Measurements from ENCODE around the gene NFATC2. TPM values are rescaled to one million over a fixed set of nuclear protein-coding genes. Genes with fewer than 3 reads are reported as not detected.

Gene NFATC2
- total RNA-seq, 2 donors from 2014 or later, result 11.9 to 24.5 TPM

GRCh38 chr20:51425347-51426106, 117.0 kb downstream of the NFATC2 start:
- no peaks in the 10 kb centered on the region for H3K9me3 ChIP-seq
- no peak overlapping the region for H3K4me3 ChIP-seq
- no peak overlapping the region for H3K27ac ChIP-seq
- TF ChIP-seq, protein P1, sequence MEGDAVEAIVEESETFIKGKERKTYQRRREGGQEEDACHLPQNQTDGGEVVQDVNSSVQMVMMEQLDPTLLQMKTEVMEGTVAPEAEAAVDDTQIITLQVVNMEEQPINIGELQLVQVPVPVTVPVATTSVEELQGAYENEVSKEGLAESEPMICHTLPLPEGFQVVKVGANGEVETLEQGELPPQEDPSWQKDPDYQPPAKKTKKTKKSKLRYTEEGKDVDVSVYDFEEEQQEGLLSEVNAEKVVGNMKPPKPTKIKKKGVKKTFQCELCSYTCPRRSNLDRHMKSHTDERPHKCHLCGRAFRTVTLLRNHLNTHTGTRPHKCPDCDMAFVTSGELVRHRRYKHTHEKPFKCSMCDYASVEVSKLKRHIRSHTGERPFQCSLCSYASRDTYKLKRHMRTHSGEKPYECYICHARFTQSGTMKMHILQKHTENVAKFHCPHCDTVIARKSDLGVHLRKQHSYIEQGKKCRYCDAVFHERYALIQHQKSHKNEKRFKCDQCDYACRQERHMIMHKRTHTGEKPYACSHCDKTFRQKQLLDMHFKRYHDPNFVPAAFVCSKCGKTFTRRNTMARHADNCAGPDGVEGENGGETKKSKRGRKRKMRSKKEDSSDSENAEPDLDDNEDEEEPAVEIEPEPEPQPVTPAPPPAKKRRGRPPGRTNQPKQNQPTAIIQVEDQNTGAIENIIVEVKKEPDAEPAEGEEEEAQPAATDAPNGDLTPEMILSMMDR (IDR thresholded peaks at IDR 0.05), result no peak
- no peaks in the 10 kb centered on the region for H3K27me3 ChIP-seq (replicated peaks; ENCODE audit: insufficient read depth)
- ATAC-seq (ENCODE audit: insufficient number of reproducible peaks, low FRiP score, low read depth), result no peak
- no peak for DNase-seq (ENCODE audit: low spot score)
- peaks cover 11 to 32% of the 10 kb centered on the region in 2 donors for H3K4me1 ChIP-seq (ENCODE audit: control insufficient read depth in 1 of 2, low read depth in 2 of 2)
- H3K36me3 ChIP-seq, result no peaks in the 10 kb centered on the region

DNA sequence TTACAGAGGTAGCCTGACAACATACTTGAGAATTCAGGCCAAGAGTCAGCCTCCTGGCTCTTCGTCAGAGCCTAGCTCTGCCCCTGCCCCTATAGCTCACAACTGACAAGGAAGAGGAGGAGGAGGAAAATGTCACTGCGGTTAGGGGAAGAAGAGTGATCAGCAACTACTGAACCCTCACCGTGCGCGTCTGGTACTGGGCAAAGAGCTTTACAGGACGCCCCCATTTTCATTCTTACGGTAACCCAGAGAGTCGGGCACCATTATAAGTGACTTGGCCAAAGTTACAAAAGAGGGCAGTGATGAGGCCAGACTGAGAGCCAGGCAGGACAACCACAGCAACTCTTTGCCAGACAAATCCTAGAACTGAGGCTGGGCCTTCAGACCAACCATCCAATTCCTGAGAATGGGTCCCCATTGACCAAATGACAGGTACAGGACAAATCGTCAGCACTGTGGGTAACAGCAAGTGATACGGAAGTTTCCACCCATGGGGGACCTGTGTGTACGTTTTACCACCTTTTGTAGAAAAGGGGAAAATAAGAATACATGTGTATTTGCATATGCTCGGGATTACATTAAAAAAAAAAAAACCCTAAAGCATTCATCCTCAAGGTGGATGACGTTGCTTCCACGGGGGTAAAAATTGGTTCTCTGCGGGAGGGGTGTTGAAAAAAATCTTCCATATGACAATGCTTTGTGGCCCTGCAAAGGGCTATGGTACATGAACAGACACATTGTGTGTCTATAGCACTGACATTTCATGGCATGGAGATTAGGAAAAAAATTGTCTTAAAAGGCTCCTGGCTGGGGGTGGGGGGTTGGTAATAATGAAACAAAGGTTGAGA, 118.0 kb downstream of the NFATC2 start:
- no peak for DNase-seq (ENCODE audit: low spot score)
- H3K4me1 ChIP-seq (ENCODE audit: control insufficient read depth in 1 of 2, low read depth in 2 of 2), result peaks cover 11 to 32% of the 10 kb centered on the region in 2 donors
- H3K36me3 ChIP-seq, result no peaks in the 10 kb centered on the region
- H3K4me3 ChIP-seq, result no peak overlapping the region
- ATAC-seq (ENCODE audit: insufficient number of reproducible peaks, low FRiP score, low read depth), result no peak
- TF ChIP-seq, protein P1 (IDR thresholded peaks at IDR 0.05), result no peak
- no peaks in the 10 kb centered on the region for H3K9me3 ChIP-seq
- no peaks in the 10 kb centered on the region for H3K27me3 ChIP-seq (replicated peaks; ENCODE audit: insufficient read depth)
- H3K27ac ChIP-seq, result no peak overlapping the region

GRCh38 chr20:51423810-51424209, 118.7 kb downstream of the NFATC2 start:
- DNase-seq (ENCODE audit: low spot score) (no peak), ATAC-seq (ENCODE audit: insufficient number of reproducible peaks, low FRiP score, low read depth) (no peak)
- Histone ChIP-seq H3K4me1 (ENCODE audit: control insufficient read depth in 1 of 2, low read depth in 2 of 2) (peaks cover 11 to 25% of the 10 kb centered on the region in 2 donors), H3K9me3 (no peaks in the 10 kb centered on the region), H3K36me3 (no peaks in the 10 kb centered on the region), H3K27me3 (replicated peaks; ENCODE audit: insufficient read depth) (no peaks in the 10 kb centered on the region), H3K27ac (no peak overlapping the region), H3K4me3 (no peak overlapping the region)
- TF ChIP-seq, protein P1 (IDR thresholded peaks at IDR 0.05), result no peak

- ATAC-seq (ENCODE audit: insufficient number of reproducible peaks, low FRiP score, low read depth) (no peak), DNase-seq (ENCODE audit: low spot score) (no peak)
- no peak overlapping the region for H3K4me3 ChIP-seq
- H3K9me3 ChIP-seq, result no peaks in the 10 kb centered on the region
- TF ChIP-seq, protein P1 (IDR thresholded peaks at IDR 0.05), result no peak
- H3K27me3 ChIP-seq (replicated peaks; ENCODE audit: insufficient read depth), result no peaks in the 10 kb centered on the region
- no peak overlapping the region for H3K27ac ChIP-seq
- peaks cover 11 to 19% of the 10 kb centered on the region in 2 donors for H3K4me1 ChIP-seq (ENCODE audit: control insufficient read depth in 1 of 2, low read depth in 2 of 2)
- H3K36me3 ChIP-seq, result no peaks in the 10 kb centered on the region
Observed at GRCh38 chr20:51423290-51423667, 119.2 kb downstream of the NFATC2 start.
